C4-2B (cell line): ENCODE results near the gene CCDC73.

ENCODE experiments used
- CTCF ChIP-seq: fragments of 450-650 bp; conservative IDR thresholded peaks from 2 replicates; pipeline ENCODE4 v1.5.1; 2017; ENCODE audit warnings: mild to moderate bottlenecking
- ZFX ChIP-seq: fragments of 450-650 bp; IDR thresholded peaks from 2 replicates; pipeline ENCODE4 v1.6.1; 2017

DNA sequence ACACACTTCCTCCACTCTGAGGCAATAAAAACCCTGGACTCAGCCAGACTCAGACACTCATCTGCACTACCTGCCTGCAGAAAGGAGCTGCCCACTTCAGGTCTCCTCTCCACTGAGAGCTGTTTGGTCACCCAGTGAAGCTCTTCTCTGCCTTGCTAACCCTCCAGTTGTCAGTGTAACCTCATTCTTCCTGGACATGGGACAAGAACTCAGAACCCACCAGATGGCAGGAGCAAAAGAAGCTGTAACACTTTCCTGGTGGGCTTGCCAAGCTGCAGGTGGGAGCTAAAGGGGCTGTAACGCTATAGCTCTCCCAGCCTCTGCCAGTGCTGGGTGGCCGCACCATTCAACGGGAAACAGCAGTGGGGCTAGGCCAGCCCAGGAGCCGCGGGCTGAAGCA is 89.7 kb downstream of the CCDC73 start:
- TF ChIP-seq CTCF (no peak), ZFX (no peak)
